CD14-positive monocyte (primary cell): ENCODE measurements around the gene SYTL3. TPM values are rescaled to one million over a fixed set of nuclear protein-coding genes. Genes with fewer than 3 reads are reported as not detected.

Experiments
- DNase-seq, 3 donors: peaks; one replicate each; pipeline ENCODE4 v3.0.0-alpha.2; 2011 to 2022
- H2AFZ ChIP-seq: 2 replicates; pipeline ENCODE4 v1.6.0; 2012; ENCODE audit warnings: mild to moderate bottlenecking, low read depth, low read length, inconsistent platforms; ENCODE audit not compliant: insufficient read depth, poor library complexity, severe bottlenecking
- H3K27ac ChIP-seq, 2 donors: 1 replicate in 1 of 2; 2 replicates in 1 of 2; pipeline ENCODE4 v1.5.1; 2012 to 2013; ENCODE audit warnings: low read length in 2 of 2, control low read depth in 1 of 2, inconsistent platforms in 1 of 2, low read depth in 1 of 2, mild to moderate bottlenecking in 1 of 2
- H3K27me3 ChIP-seq, 2 donors: one replicate each; pipeline versions ENCODE4 v1.6.0 to v1.6.1; 2011 to 2013; ENCODE audit warnings: low read length in 2 of 2; ENCODE audit not compliant: control insufficient read depth in 2 of 2, insufficient read depth in 2 of 2
- H3K36me3 ChIP-seq, 2 donors: replicated peaks in 1 of 2; 1 replicate in 1 of 2; 2 replicates in 1 of 2; pipeline versions ENCODE4 v1.5.1 to v1.6.1; 2012 to 2013; ENCODE audit warnings: low read length in 2 of 2, control low read depth in 1 of 2, inconsistent platforms in 1 of 2, mild to moderate bottlenecking in 1 of 2; ENCODE audit not compliant: insufficient read depth in 2 of 2, control insufficient read depth in 1 of 2
- H3K4me1 ChIP-seq, 2 donors: 1 replicate in 1 of 2; 2 replicates in 1 of 2; pipeline versions ENCODE4 v1.5.1 to v1.6.1; 2012 to 2013; ENCODE audit warnings: low read length in 2 of 2, control low read depth in 1 of 2, inconsistent platforms in 1 of 2, mild to moderate bottlenecking in 1 of 2, moderate library complexity in 1 of 2; ENCODE audit not compliant: insufficient read depth in 2 of 2, control insufficient read depth in 1 of 2
- H3K4me2 ChIP-seq: replicated peaks from 2 replicates; pipeline ENCODE3; 2012; ENCODE audit warnings: low read length, moderate library complexity, mild to moderate bottlenecking; ENCODE audit not compliant: poor library complexity, severe bottlenecking; ENCODE audit errors: extremely low read depth
- H3K4me3 ChIP-seq, 3 experiments: fragments of 200-600 bp in 1 of 3; sonication (generic) in 1 of 3; replicated peaks in 1 of 3; 1 replicate in 2 of 3; 2 replicates in 1 of 3; pipeline ENCODE4 v1.5.1; 2011 to 2013; ENCODE audit warnings: low read length in 3 of 3, mild to moderate bottlenecking in 3 of 3, control low read depth in 2 of 3, low read depth in 2 of 3, inconsistent platforms in 1 of 3, moderate library complexity in 1 of 3
- H3K79me2 ChIP-seq: 2 replicates; pipeline ENCODE4 v1.6.0; 2012; ENCODE audit warnings: mild to moderate bottlenecking, control low read depth, inconsistent platforms, low read length, moderate library complexity; ENCODE audit not compliant: insufficient read depth
- H3K9ac ChIP-seq: 2 replicates; pipeline ENCODE4 v1.6.0; 2017; ENCODE audit warnings: low read length, mild to moderate bottlenecking; ENCODE audit not compliant: insufficient read depth, poor library complexity, severe bottlenecking
- H3K9me3 ChIP-seq, 2 donors: replicated peaks in 1 of 2; 1 replicate in 1 of 2; 2 replicates in 1 of 2; pipeline versions ENCODE4 v1.5.1 to v1.6.1; 2012 to 2013; ENCODE audit warnings: low read length in 2 of 2, control low read depth in 1 of 2; ENCODE audit not compliant: control insufficient read depth in 1 of 2, insufficient read depth in 1 of 2
- H4K20me1 ChIP-seq: 2 replicates; pipeline ENCODE4 v1.6.0; 2012; ENCODE audit warnings: mild to moderate bottlenecking, low read length, control low read depth, moderate library complexity; ENCODE audit not compliant: insufficient read depth
- H3K27ac Mint-ChIP-seq, 7 donors: one replicate each; pipeline ENCODE4 v1.8.0; 2020; ENCODE audit warnings: mild to moderate bottlenecking in 7 of 7, mixed read lengths in 7 of 7, moderate library complexity in 6 of 7, inconsistent platforms in 2 of 7
- H3K27me3 Mint-ChIP-seq, 3 donors: one replicate each; pipeline ENCODE4 v1.8.0; 2021 to 2022; ENCODE audit warnings: low read depth in 3 of 3, mild to moderate bottlenecking in 3 of 3, mixed read lengths in 3 of 3, moderate library complexity in 3 of 3, inconsistent platforms in 1 of 3
- H3K36me3 Mint-ChIP-seq, 2 donors: one replicate each; pipeline ENCODE4 v1.8.0; 2020; ENCODE audit warnings: mixed read lengths in 2 of 2, inconsistent platforms in 1 of 2, mild to moderate bottlenecking in 1 of 2
- H3K4me1 Mint-ChIP-seq: one replicate; pipeline ENCODE4 v1.8.0; 2020; ENCODE audit warnings: mild to moderate bottlenecking, mixed read lengths
- H3K4me3 Mint-ChIP-seq, 2 donors: one replicate each; pipeline ENCODE4 v1.8.0; 2020; ENCODE audit warnings: mild to moderate bottlenecking in 2 of 2, mixed read lengths in 2 of 2, moderate library complexity in 1 of 2
- H3K9me3 Mint-ChIP-seq, 7 donors: one replicate each; pipeline ENCODE4 v1.8.0; 2020 to 2022; ENCODE audit warnings: mixed read lengths in 7 of 7, mild to moderate bottlenecking in 6 of 7, moderate library complexity in 6 of 7, inconsistent platforms in 2 of 7
- CTCF ChIP-seq: fragments of 200-600 bp; IDR thresholded peaks from one replicate; pipeline ENCODE4 v1.8.0; 2022; ENCODE audit warnings: antibody characterized with exemption, mild to moderate bottlenecking
- whole genome bisulfite sequencing: methylation state at CpG from one replicate; pipeline ENCODE4 v1.1.5; 2013; ENCODE audit warnings: missing lambda C conversion rate; ENCODE audit not compliant: insufficient coverage; 5-methylcytosine and 5-hydroxymethylcytosine counted together
- intact Hi-C, 2 donors: fragments of 100-400 bp; cut with micrococcal nuclease; formaldehyde crosslinking; loops; one replicate each; pipeline versions ENCODE4 v1.15.0 to v1.15.1; 2023
- polyA plus RNA-seq, 3 donors: library from polyadenylated mRNA; depleted of rRNA in 1 of 3; unstranded in 2 of 3; stranded (reverse) in 1 of 3; fragments of 300-500 nt in 2 of 3; fragments of >200 nt in 1 of 3; fragmentation: Illumina TruSeq in 2 of 3; gene quantifications; 1 replicate in 2 of 3; 2 replicates in 1 of 3; pipeline ENCODE4 v1.2.3, GENCODE V29; 2012 to 2021

The SYTL3 gene
- polyA plus RNA-seq, 3 donors: 14.6 to 18.7 (median 14.8) TPM

DNA sequence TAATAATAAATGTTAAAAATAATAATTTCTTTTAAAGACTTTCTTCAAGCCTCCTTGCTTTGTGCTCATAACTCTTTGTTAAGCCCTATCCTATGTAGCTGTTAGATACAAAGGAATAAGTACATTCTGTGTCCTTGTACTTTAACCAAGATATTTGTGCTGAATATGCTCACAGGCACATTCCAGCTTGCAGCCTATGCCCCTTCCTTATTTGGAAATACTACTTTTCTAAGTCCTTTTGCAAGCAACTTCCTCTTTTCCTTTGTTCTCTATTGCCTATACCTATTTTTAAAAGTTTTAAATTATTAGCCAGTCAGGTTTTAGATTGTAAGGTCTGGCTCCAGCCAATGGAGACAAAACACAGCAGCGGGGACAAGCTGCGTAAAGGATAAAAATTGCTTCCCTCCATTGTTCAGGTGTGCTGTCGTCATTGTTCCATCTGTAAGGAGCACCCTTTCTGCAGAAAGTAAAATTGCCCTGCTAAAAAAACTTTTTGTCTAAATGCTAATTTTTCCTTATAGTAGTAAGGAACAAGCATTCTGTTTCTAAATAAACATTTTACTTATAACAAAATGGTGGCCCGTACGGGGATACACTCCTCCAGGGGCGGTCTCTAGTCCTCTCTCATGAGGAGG, 80.2 kb downstream of the SYTL3 start:
- peaks cover 54 to 86% of the 10 kb centered on the region in 2 donors for H3K36me3 Mint-ChIP-seq
- Histone ChIP-seq H3K27me3 (no peaks in the 10 kb centered on the region), H2AFZ (no peak overlapping the region), H3K4me3 (peak overlapping the region in 1 of 3 experiments; percentile 5), H3K9me3 (peaks cover 38 to 48% of the 10 kb centered on the region in 2 donors), H3K4me1 (no peaks in the 10 kb centered on the region), H4K20me1 (no peaks in the 10 kb centered on the region), H3K79me2 (no peaks in the 10 kb centered on the region), H3K4me2 (no peak overlapping the region), H3K36me3 (peaks cover 12 to 78% of the 10 kb centered on the region in 2 donors), H3K9ac (no peak overlapping the region), H3K27ac (no peak overlapping the region)
- peaks cover 22 to 60% (median 52%) of the 10 kb centered on the region in 7 donors for H3K9me3 Mint-ChIP-seq
- H3K4me3 Mint-ChIP-seq: no peak overlapping the region
- intact Hi-C loops: no loop called here
- WGBS: 100% methylated on average over 3 of the region's 6 CpGs
- peak in 1 of 3 donors; percentile 36 for DNase-seq
- H3K27ac Mint-ChIP-seq: peak overlapping the region in 1 of 7 donors; percentile 76
- no peaks in the 10 kb centered on the region for H3K4me1 Mint-ChIP-seq
- H3K27me3 Mint-ChIP-seq: peaks cover 0 to 3% (median 2%) of the 10 kb centered on the region in 3 donors
- TF ChIP-seq CTCF: no peak

DNA sequence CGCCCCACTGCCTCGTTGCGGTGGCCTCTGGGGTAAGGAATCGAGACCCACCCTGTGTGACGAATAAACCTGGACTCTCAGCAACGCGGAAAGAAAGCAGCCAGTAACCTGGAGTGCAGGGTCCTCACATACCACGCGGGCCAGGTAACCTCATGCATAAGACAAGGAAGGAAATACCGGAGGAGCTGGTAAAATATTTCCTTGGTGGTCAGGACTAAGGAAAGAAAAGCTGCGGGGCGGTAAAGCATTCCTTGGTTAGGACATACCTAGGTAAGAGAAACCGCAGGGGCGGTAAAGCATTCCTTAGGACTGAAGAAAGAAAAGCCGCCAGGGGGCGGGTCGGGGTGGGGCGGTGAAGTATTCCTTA, 80.7 kb downstream of the SYTL3 start:
- Mint-ChIP-seq H3K27ac (peak overlapping the region in 2 of 7 donors; percentile 68 to 83), H3K36me3 (peaks cover 52 to 85% of the 10 kb centered on the region in 2 donors), H3K4me3 (no peak overlapping the region), H3K27me3 (peaks cover 0 to 3% (median under 1%) of the 10 kb centered on the region in 3 donors), H3K9me3 (peaks cover 22 to 60% (median 52%) of the 10 kb centered on the region in 7 donors), H3K4me1 (no peaks in the 10 kb centered on the region)
- Histone ChIP-seq H3K36me3 (peaks cover 12 to 73% of the 10 kb centered on the region in 2 donors), H3K27me3 (no peaks in the 10 kb centered on the region), H3K9ac (no peak overlapping the region), H3K27ac (no peak overlapping the region), H3K9me3 (peaks cover 38 to 48% of the 10 kb centered on the region in 2 donors), H4K20me1 (no peaks in the 10 kb centered on the region), H3K79me2 (no peaks in the 10 kb centered on the region), H3K4me1 (no peaks in the 10 kb centered on the region), H3K4me3 (no peak overlapping the region), H3K4me2 (no peak overlapping the region), H2AFZ (no peak overlapping the region)
- TF ChIP-seq CTCF: no peak
- intact Hi-C loops: no loop called here
- DNase-seq: no peak
- WGBS: 95% methylated on average over 10 of the region's 18 CpGs
